Bronchial epithelial cell (primary cell): Measurements from ENCODE around the gene YTHDC2. TPM values are rescaled to one million over a fixed set of nuclear protein-coding genes. Genes with fewer than 3 reads are reported as not detected.

ENCODE experiments used
- DNase-seq: peaks from one replicate; pipeline ENCODE4 v3.0.0-alpha.2; 2010; ENCODE audit warnings: low read depth
- FAIRE-seq: peaks from 2 replicates; lab custom pipeline; 2011; peaks lifted over from hg19 to GRCh38; lab: Jason Lieb, UNC
- H3K27me3 ChIP-seq: 2 replicates; pipeline ENCODE4 v1.5.1; 2011; ENCODE audit warnings: low read length; ENCODE audit not compliant: control insufficient read depth, insufficient read depth
- H3K36me3 ChIP-seq: 2 replicates; pipeline ENCODE4 v1.5.1; 2011; ENCODE audit warnings: low read length; ENCODE audit not compliant: control insufficient read depth, insufficient read depth
- H3K4me3 ChIP-seq: 2 replicates; pipeline ENCODE4 v1.5.1; 2011; ENCODE audit warnings: mild to moderate bottlenecking, low read depth, low read length, control low read depth
- CTCF ChIP-seq: IDR thresholded peaks from 2 replicates; pipeline ENCODE4 v1.5.1; 2011; ENCODE audit warnings: mild to moderate bottlenecking, moderate library complexity, low read length, control low read depth, inconsistent platforms; ENCODE audit not compliant: insufficient read depth, severe bottlenecking
- total RNA-seq: library from RNA; depleted of rRNA; stranded (reverse); fragments of >200 nt; gene quantifications from 2 replicates; pipeline ENCODE4 v1.2.1, GENCODE V29; 2014

The YTHDC2 gene
- total RNA-seq, 1 donor from 2014 or later: 17.1 TPM

- Histone ChIP-seq H3K36me3 (no peaks in the 10 kb centered on the region), H3K27me3 (no peaks in the 10 kb centered on the region), H3K4me3 (no peak overlapping the region)
- DNase-seq (no peak), FAIRE-seq (no peak)
- no peak for TF ChIP-seq CTCF
These were observed 20.0 kb upstream of the YTHDC2 start for GRCh38 chr5:113493446-113493845.

GRCh38 chr5:113495422-113495841 is 18.1 kb upstream of the YTHDC2 start:
- FAIRE-seq (no peak), DNase-seq (peak; percentile 65)
- Histone ChIP-seq H3K4me3 (no peak overlapping the region), H3K27me3 (no peaks in the 10 kb centered on the region), H3K36me3 (no peaks in the 10 kb centered on the region)
- TF ChIP-seq CTCF: no peak

- FAIRE-seq: no peak
- H3K27me3 ChIP-seq: no peaks in the 10 kb centered on the region
These were observed 11.4 kb upstream of the YTHDC2 start for GRCh38 chr5:113502073-113502472.

GRCh38 chr5:113503146-113503545 is 10.3 kb upstream of the YTHDC2 start:
- no peak for TF ChIP-seq CTCF
- H3K4me3 ChIP-seq: no peak overlapping the region
- DNase-seq (no peak), FAIRE-seq (no peak)
- H3K27me3 ChIP-seq: no peaks in the 10 kb centered on the region
- H3K36me3 ChIP-seq: no peaks in the 10 kb centered on the region

More at GRCh38 chr5:113502073-113502472, 11.4 kb upstream of the YTHDC2 start:
- DNase-seq: no peak
- H3K36me3 ChIP-seq: no peaks in the 10 kb centered on the region
- H3K4me3 ChIP-seq: no peak overlapping the region
- no peak for TF ChIP-seq CTCF

- no peak for TF ChIP-seq CTCF
- FAIRE-seq: no peak
- no peak overlapping the region for H3K4me3 ChIP-seq
- no peaks in the 10 kb centered on the region for H3K27me3 ChIP-seq
- H3K36me3 ChIP-seq: no peaks in the 10 kb centered on the region
- peak; percentile 84 for DNase-seq
These were observed 8.3 kb upstream of the YTHDC2 start for GRCh38 chr5:113505181-113505580.

- no peak overlapping the region for H3K4me3 ChIP-seq
- no peak for FAIRE-seq
- H3K27me3 ChIP-seq: no peaks in the 10 kb centered on the region
- DNase-seq: no peak
- H3K36me3 ChIP-seq: no peaks in the 10 kb centered on the region
- no peak for TF ChIP-seq CTCF
These were observed 5.9 kb upstream of the YTHDC2 start for GRCh38 chr5:113507601-113508000.
